Measurements from ENCODE around the gene CTNNA2. TPM values are rescaled to one million over a fixed set of nuclear protein-coding genes. Genes with fewer than 3 reads are reported as not detected.

Gene CTNNA2
- total and polyA plus RNA-seq, 2 of the 8 experiments (the other 6 are each of a cell fraction or from before 2014, with no cell fraction given), result 3.9 to 9.0 TPM

DNA sequence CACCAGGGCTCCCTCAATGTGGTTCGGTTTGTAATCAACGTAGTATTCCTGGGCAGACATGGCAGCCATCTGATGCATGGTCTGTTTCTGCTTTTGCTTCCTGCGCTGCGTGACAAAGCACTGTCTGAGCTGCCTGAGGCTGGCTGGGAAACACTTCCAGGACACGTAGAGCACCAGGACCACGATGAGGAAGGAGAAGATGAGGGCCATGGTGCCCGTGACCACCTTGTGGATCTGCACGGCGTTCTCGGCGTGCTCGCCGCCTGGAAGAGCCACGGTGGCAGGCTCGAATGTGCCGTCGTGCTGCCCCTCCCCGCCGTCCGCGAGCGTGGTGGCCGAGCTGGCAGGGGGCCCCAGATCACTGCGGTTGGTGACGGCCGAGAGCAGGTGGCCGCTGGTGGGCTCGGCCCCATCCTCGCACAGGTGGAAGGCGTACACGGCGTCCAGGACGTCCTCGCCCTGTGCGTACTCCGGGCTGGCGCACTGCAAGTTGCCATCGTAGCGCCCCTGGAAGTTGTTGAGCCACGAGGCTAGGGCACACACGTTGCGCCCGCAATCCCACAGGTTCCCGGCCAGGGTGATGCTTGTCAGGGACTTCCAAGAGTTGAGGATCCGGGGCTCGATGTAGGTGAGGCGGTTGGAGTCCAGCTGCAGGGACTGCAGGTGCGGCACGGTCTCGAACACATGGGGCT lies 789.6 kb downstream of the CTNNA2 start:
- Histone ChIP-seq H3K4me2 (ENCODE audit: insufficient read depth in 1 of 2, low read depth in 2 of 2, low read length in 2 of 2) (peak overlapping the region; percentile 81 to 88), H3K27me3 (replicated peaks in 1 of 4; ENCODE audit: control insufficient read depth in 3 of 4, extremely low read depth in 1 of 4, insufficient read depth in 3 of 4, low read length in 3 of 4) (peaks cover 29 to 56% (median 49%) of the 10 kb centered on the region in 4 experiments)
- TF ChIP-seq RBBP5 (IDR thresholded peaks at IDR 0.05; ENCODE audit: borderline replicate concordance, low read depth, low read length) (no peak), KDM4A (IDR thresholded peaks at IDR 0.05; ENCODE audit: low read depth, low read length, severe bottlenecking) (peak; percentile 62), HDAC2 (IDR thresholded peaks at IDR 0.05; ENCODE audit: borderline replicate concordance in 1 of 2, low read depth in 2 of 2, low read length in 2 of 2) (0 out of 4 replicates have a peak, but pooled peaks of 1 of the 2 experiments have one; percentile 22), YY1 (IDR thresholded peaks at IDR 0.05; ENCODE audit: low read depth, low read length) (no peak), SUZ12 (IDR thresholded peaks at IDR 0.05; ENCODE audit: low read length) (peak; percentile 85; the same call in 1 of the 2 replicates), SIN3A (conservative IDR thresholded peaks at IDR 0.05 in 1 of 2, IDR thresholded peaks at IDR 0.05 in 1 of 2; ENCODE audit: low read depth in 1 of 2, low read length in 2 of 2) (no peak), GABPA (IDR thresholded peaks at IDR 0.05; ENCODE audit: borderline replicate concordance, insufficient read depth, low read length) (no peak), SP4 (IDR thresholded peaks at IDR 0.05; ENCODE audit: low read length) (no peak), EGR1 (IDR thresholded peaks at IDR 0.05; ENCODE audit: borderline replicate concordance, low read depth, low read length) (no peak)
- TF ChIP-seq, protein P1, sequence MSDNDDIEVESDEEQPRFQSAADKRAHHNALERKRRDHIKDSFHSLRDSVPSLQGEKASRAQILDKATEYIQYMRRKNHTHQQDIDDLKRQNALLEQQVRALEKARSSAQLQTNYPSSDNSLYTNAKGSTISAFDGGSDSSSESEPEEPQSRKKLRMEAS (IDR thresholded peaks at IDR 0.05), result peak; percentile 83

More for the DNA sequence above, 789.6 kb downstream of the CTNNA2 start:
- Histone ChIP-seq H3K36me3 (ENCODE audit: control insufficient read depth in 2 of 4, insufficient read depth in 4 of 4, low read length in 3 of 4) (no peaks in the 10 kb centered on the region), H3K18ac (ENCODE audit: extremely low read depth, low read length) (peak overlapping the region; percentile 76), H3K27ac (ENCODE audit: low read depth, low read length) (no peak overlapping the region), H4K8ac (ENCODE audit: extremely low read depth, insufficient read depth, low read length) (peak overlapping the region; percentile 87), H2AK5ac (ENCODE audit: low read depth, low read length) (0 out of 2 replicates have a peak overlapping the region, but pooled peaks have one; percentile 4), H3K23me2 (ENCODE audit: low read depth, low read length) (peaks cover 23% of the 10 kb centered on the region), H2BK5ac (ENCODE audit: low read depth, low read length) (peak overlapping the region; percentile 1; the same call in 1 of the 2 replicates), H2AFZ (ENCODE audit: low read length) (peak overlapping the region; percentile 79), H3K9me3 (ENCODE audit: insufficient read depth in 2 of 2, low read depth in 1 of 2, low read length in 1 of 2) (no peaks in the 10 kb centered on the region), H3K4ac (replicated peaks; ENCODE audit: insufficient read length, low read depth, low read length) (peak overlapping the region; percentile 74), H3K56ac (replicated peaks; ENCODE audit: insufficient read length, low read depth, low read length) (no peak overlapping the region), H2BK12ac (ENCODE audit: low read depth, low read length) (peak overlapping the region; percentile 51), H4K5ac (ENCODE audit: insufficient read length, low read depth, low read length) (no peak overlapping the region), H2BK15ac (ENCODE audit: low read length) (peak overlapping the region; percentile 36; the same call in 1 of the 2 replicates), H3K9ac (replicated peaks in 1 of 4; ENCODE audit: extremely low read depth in 1 of 4, low read depth in 3 of 4, low read length in 3 of 4) (peak overlapping the region in 3 of 4 experiments; percentile 23 to 45 (median 25); a peak in 5 of 7 replicates), H3K79me2 (ENCODE audit: control insufficient read depth in 1 of 2, insufficient read depth in 2 of 2, low read length in 2 of 2) (no peaks in the 10 kb centered on the region), H3K4me3 (ENCODE audit: extremely low read depth in 1 of 4, insufficient read depth in 2 of 4, low read depth in 3 of 4, low read length in 4 of 4) (peak overlapping the region; percentile 33 to 63 (median 56)), H2BK120ac (replicated peaks; ENCODE audit: low read depth, low read length) (peak overlapping the region; percentile 47), H3K79me1 (ENCODE audit: low read depth, low read length) (no peaks in the 10 kb centered on the region; the same call in 1 of the 2 replicates), H4K91ac (replicated peaks; ENCODE audit: insufficient read length, low read length) (peak overlapping the region; percentile 94), H3K14ac (ENCODE audit: insufficient read length) (no peak overlapping the region), H4K20me1 (replicated peaks in 1 of 2; ENCODE audit: control insufficient read depth in 1 of 2, insufficient read depth in 2 of 2, low read length in 2 of 2) (peaks cover 0 to 2% of the 10 kb centered on the region in 2 experiments), H2BK20ac (ENCODE audit: low read length) (peak overlapping the region; percentile 24; the same call in 1 of the 2 replicates), H3K4me1 (replicated peaks in 1 of 4; ENCODE audit: control insufficient read depth in 3 of 4, insufficient read depth in 4 of 4, low read length in 3 of 4) (peaks cover 16 to 39% (median 27%) of the 10 kb centered on the region in 4 experiments), H3K23ac (ENCODE audit: insufficient read length) (no peak overlapping the region)
- 4% methylated on average over 39 of the region's 50 CpGs; no CpG with 5 or more reads in 1 of the 2 experiments for WGBS, 2 experiments (ENCODE audit: extremely low coverage in 1 of 2, insufficient coverage in 1 of 2, insufficient read length in 1 of 2, insufficient replicate concordance in 2 of 2, low coverage in 1 of 2, low lambda C conversion rate in 2 of 2, missing lambda C conversion rate in 1 of 2)
- ChIA-PET CTCF (ENCODE audit: partially characterized antibody) (interaction anchor here (0.6 to 1.9 kb wide), 9 partner anchors 9 to 1292 kb away, joined by 3 to 6 read pairs (median 4); no protein-coding TSS in a partner anchor), POLR2A (ENCODE audit: partially characterized antibody) (interaction anchor here (0.8 to 1.5 kb wide), 2 partner anchors 22 to 136 kb away, joined by 4 read pairs; no protein-coding TSS in a partner anchor)
- FAIRE-seq (no peak), DNase-seq (ENCODE audit: low read depth in 1 of 2, low spot score in 2 of 2) (peak in 1 of 2 experiments; percentile 65)

Data from H1 (cell line).